Adrenal gland (tissue), 5 donors: Measurements from ENCODE around the gene RBMS1.

Source experiments
- CTCF ChIP-seq, 6 experiments: fragments of 450-650 bp in 4 of 6; fragments of 200-600 bp in 2 of 6; sonication (generic) in 1 of 6; IDR thresholded peaks; 1 replicate in 5 of 6; 2 replicates in 1 of 6; pipeline versions ENCODE4 v1.5.1 to v1.8.0; 2016 to 2021; ENCODE audit warnings: antibody characterized with exemption in 6 of 6, mild to moderate bottlenecking in 2 of 6, moderate library complexity in 1 of 6
- POLR2A ChIP-seq, 2 donors: fragments of 450-650 bp; IDR thresholded peaks; one replicate each; pipeline ENCODE4 v1.6.1; 2017; ENCODE audit warnings: antibody characterized with exemption in 2 of 2, mild to moderate bottlenecking in 2 of 2, moderate library complexity in 1 of 2
- donor health status: DM: no; HTN: no; CAD: no.

GRCh38 chr2:160477032-160477431, 16.6 kb downstream of the RBMS1 start:
- TF ChIP-seq CTCF (IDR thresholded peaks at IDR 0.05) (no peak), POLR2A (IDR thresholded peaks at IDR 0.05) (no peak)
